GM23338 (cell line): Measurements from ENCODE around the gene EXOC4. TPM values are rescaled to one million over a fixed set of nuclear protein-coding genes. Genes with fewer than 3 reads are reported as not detected.

Experiments used
- CREB1 ChIP-seq: fragments of 250-450 bp; sonication (Bioruptor Pico); IDR thresholded peaks from 2 replicates; pipeline ENCODE4 v1.5.0; 2020; ENCODE audit warnings: low read depth, mild to moderate bottlenecking, moderate library complexity
- CTCF ChIP-seq, 2 experiments: fragments of 200-600 bp in 1 of 2; sonication (generic) in 1 of 2; conservative IDR thresholded peaks; 2 replicates each; pipeline versions ENCODE4 v1.5.1 to v1.6.1; 2016 to 2017; ENCODE audit warnings: antibody characterized with exemption in 2 of 2, low read depth in 2 of 2, mild to moderate bottlenecking in 2 of 2, moderate library complexity in 1 of 2
- ETS1 ChIP-seq: IDR thresholded peaks from 2 replicates; pipeline ENCODE4 v1.6.1; 2016; ENCODE audit warnings: antibody characterized with exemption
- JUNB ChIP-seq: IDR thresholded peaks from one replicate; pipeline ENCODE4 v1.6.1; 2016; ENCODE audit warnings: antibody characterized with exemption; ENCODE audit not compliant: unreplicated experiment
- ZNF462 ChIP-seq: fragments of 250-450 bp; sonication (Bioruptor Pico); IDR thresholded peaks from 2 replicates; pipeline ENCODE4 v1.5.0; 2020; ENCODE audit warnings: mild to moderate bottlenecking, moderate library complexity
- polyA plus RNA-seq: library from polyadenylated mRNA; unstranded; fragments of >200 nt; fragmentation: Nextera tagmentation; extraction: Ambion mirVana; gene quantifications from 2 replicates; pipeline ENCODE4 v1.2.1, GENCODE V29; 2016
- total RNA-seq: library from RNA; depleted of rRNA; stranded (reverse); fragments of >200 nt; shearing (Covaris generic); gene quantifications from 2 replicates; pipeline ENCODE4 v1.2.3, GENCODE V29; 2014

The EXOC4 gene
- total and polyA plus RNA-seq, 2 experiments from 2014 or later = 37.5 to 52.7 TPM

- TF ChIP-seq ZNF462 (no peak), CTCF (conservative IDR thresholded peaks at IDR 0.05; ENCODE audit: low read depth in 2 of 2) (no peak), CREB1 (no peak), ETS1 (no peak), JUNB (no peak)
These were observed 19.7 kb upstream of the EXOC4 start (continued) for GRCh38 chr7:133233142-133233541.
